Activated CD8-positive, alpha-beta memory T cell treated with anti-CD3 and anti-CD28 coated beads, Interleukin-2, amount 50 U/mL, for 24 hours (primary cell): ENCODE measurements around the gene SPRY4.
"Not testable (repeated sequence)": the region's sequence is repeated elsewhere in the genome, so short reads cannot be mapped to it uniquely, and the experiment has no call there.

Experiments
- DNase-seq: peaks from one replicate; pipeline ENCODE4 v3.0.0-alpha.2; 2020; ENCODE audit errors: extremely low read depth

Gene SPRY4

GRCh38 chr5:142333749-142334148, 8.9 kb upstream of the SPRY4 start:
- DNase-seq: not testable (repeated sequence)

- no peak for DNase-seq
Measured at GRCh38 chr5:142330444-142330843, 5.6 kb upstream of the SPRY4 start.

- DNase-seq: no peak
Measured at GRCh38 chr5:142330026-142330425, 5.2 kb upstream of the SPRY4 start.

GRCh38 chr5:142327111-142327842, 2.5 kb upstream of the SPRY4 start:
- DNase-seq: no peak

GRCh38 chr5:142326480-142326938, 1.7 kb upstream of the SPRY4 start:
- DNase-seq: no peak

- no peak for DNase-seq
Measured at GRCh38 chr5:142325725-142326479, 1.1 kb upstream of the SPRY4 start.

- DNase-seq: no peak
Measured at GRCh38 chr5:142324136-142324870, 518 bp downstream of the SPRY4 start.

- DNase-seq: no peak
Measured at GRCh38 chr5:142323480-142324135, 1.2 kb downstream of the SPRY4 start.

- no peak for DNase-seq
Measured at GRCh38 chr5:142322747-142323479, 1.9 kb downstream of the SPRY4 start.

- DNase-seq: no peak
Measured at GRCh38 chr5:142322403-142322746, 2.4 kb downstream of the SPRY4 start.

- DNase-seq: no peak
Measured at GRCh38 chr5:142320851-142321560, 3.8 kb downstream of the SPRY4 start.

- DNase-seq: no peak
Measured at GRCh38 chr5:142320430-142320738, 4.4 kb downstream of the SPRY4 start.

- DNase-seq: no peak
Measured at GRCh38 chr5:142319560-142320429, 5.0 kb downstream of the SPRY4 start.

- DNase-seq: no peak
Measured at GRCh38 chr5:142319105-142319504, 5.7 kb downstream of the SPRY4 start.

- DNase-seq: no peak
Measured at GRCh38 chr5:142317753-142318152, 7.1 kb downstream of the SPRY4 start.

- no peak for DNase-seq
Measured at GRCh38 chr5:142317173-142317572, 7.6 kb downstream of the SPRY4 start.

- no peak for DNase-seq
Measured at GRCh38 chr5:142316681-142317080, 8.1 kb downstream of the SPRY4 start.

GRCh38 chr5:142316051-142316450, 8.8 kb downstream of the SPRY4 start:
- no peak for DNase-seq

GRCh38 chr5:142315096-142315900, 9.5 kb downstream of the SPRY4 start:
- DNase-seq: no peak
